Keratinocyte (primary cell): ENCODE results near the gene CMIP.

Experiments used
- EZH2 ChIP-seq: IDR thresholded peaks from one replicate; pipeline ENCODE4 v1.6.1; 2012; ENCODE audit warnings: inconsistent platforms, mild to moderate bottlenecking, low read length, moderate library complexity
- TF ChIP-seq, protein P1 (sequence below), 3 experiments: IDR thresholded peaks in 1 of 3; conservative IDR thresholded peaks in 1 of 3; optimal IDR thresholded peaks in 1 of 3; 2 replicates in 2 of 3; 3 replicates in 1 of 3; pipeline versions ENCODE3 to v1.5.1; 2011; ENCODE audit warnings: low read length in 3 of 3, mild to moderate bottlenecking in 3 of 3, moderate library complexity in 2 of 3, control low read depth in 1 of 3, inconsistent platforms in 1 of 3; ENCODE audit not compliant: insufficient read depth in 2 of 3; ENCODE audit errors: extremely low read depth in 1 of 3

DNA sequence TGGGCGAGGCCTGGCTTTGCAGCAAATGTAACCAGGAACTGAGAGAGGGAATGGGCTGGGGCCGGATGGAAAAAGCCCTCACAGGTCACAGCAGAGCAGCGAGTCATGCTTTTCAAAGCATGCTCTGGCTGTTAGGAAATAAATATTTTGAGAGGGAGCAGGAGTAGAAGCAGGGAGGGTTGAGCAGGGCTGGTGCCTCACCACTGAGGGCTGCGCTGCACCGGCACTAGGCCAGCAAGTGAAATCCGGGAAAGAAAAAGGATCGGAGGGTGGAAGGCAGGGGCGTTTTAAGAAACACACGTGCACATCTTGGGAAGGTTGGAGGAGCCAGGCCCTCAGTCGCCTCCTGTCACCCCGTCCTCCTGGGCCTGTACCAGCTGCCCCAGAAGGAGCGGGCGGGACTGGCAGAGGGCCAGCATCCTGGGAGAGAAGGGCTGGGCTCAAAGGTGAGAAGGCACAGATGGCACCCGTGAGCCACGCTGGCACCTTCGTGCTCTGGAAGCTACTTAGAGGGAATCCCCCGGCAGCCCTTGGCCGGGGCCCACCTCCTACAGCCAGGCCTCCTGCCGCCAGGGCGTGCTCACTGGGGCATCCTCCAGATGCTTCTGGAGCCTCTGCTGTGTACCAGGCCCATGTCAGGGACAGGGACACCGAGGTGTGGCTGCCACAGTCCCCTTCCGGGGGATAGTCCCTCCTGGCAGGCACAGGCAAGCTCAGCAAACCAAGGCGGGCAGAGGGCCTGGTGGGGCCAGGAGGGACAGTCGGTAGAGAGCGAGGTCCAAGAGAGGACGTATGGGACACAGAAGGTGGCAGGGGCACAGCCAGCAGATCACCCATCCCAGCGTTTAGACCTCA lies 263.0 kb downstream of the CMIP start:
- TF ChIP-seq EZH2 = no peak
- TF ChIP-seq, protein P1, sequence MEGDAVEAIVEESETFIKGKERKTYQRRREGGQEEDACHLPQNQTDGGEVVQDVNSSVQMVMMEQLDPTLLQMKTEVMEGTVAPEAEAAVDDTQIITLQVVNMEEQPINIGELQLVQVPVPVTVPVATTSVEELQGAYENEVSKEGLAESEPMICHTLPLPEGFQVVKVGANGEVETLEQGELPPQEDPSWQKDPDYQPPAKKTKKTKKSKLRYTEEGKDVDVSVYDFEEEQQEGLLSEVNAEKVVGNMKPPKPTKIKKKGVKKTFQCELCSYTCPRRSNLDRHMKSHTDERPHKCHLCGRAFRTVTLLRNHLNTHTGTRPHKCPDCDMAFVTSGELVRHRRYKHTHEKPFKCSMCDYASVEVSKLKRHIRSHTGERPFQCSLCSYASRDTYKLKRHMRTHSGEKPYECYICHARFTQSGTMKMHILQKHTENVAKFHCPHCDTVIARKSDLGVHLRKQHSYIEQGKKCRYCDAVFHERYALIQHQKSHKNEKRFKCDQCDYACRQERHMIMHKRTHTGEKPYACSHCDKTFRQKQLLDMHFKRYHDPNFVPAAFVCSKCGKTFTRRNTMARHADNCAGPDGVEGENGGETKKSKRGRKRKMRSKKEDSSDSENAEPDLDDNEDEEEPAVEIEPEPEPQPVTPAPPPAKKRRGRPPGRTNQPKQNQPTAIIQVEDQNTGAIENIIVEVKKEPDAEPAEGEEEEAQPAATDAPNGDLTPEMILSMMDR (optimal IDR thresholded peaks at IDR 0.05 in 1 of 3, IDR thresholded peaks at IDR 0.05 in 1 of 3, conservative IDR thresholded peaks at IDR 0.05 in 1 of 3; ENCODE audit: extremely low read depth in 1 of 3, insufficient read depth in 2 of 3, low read length in 3 of 3) = no peak
